Osteoblast (primary cell): ENCODE results near the gene REV3L. TPM values are rescaled to one million over a fixed set of nuclear protein-coding genes. Genes with fewer than 3 reads are reported as not detected.

Source experiments
- DNase-seq: peaks from one replicate; pipeline ENCODE4 v3.0.0; 2011; ENCODE audit warnings: low spot score, mixed read lengths; ENCODE audit not compliant: insufficient read length; ENCODE audit errors: missing footprints
- H2AFZ ChIP-seq: 2 replicates; pipeline ENCODE4 v1.6.0; 2011; ENCODE audit warnings: mild to moderate bottlenecking, low read length
- H3K27ac ChIP-seq: 2 replicates; pipeline ENCODE4 v1.5.1; 2011; ENCODE audit warnings: mild to moderate bottlenecking, low read depth, low read length, moderate library complexity
- H3K27me3 ChIP-seq: 2 replicates; pipeline ENCODE4 v1.6.0; 2012; ENCODE audit warnings: mild to moderate bottlenecking, control low read depth, inconsistent platforms, low read length, moderate library complexity; ENCODE audit not compliant: insufficient read depth
- H3K36me3 ChIP-seq: 2 replicates; pipeline ENCODE4 v1.5.1; 2011; ENCODE audit warnings: mild to moderate bottlenecking, low read length, control low read depth, moderate library complexity; ENCODE audit not compliant: insufficient read depth
- H3K4me1 ChIP-seq: 2 replicates; pipeline ENCODE4 v1.5.1; 2011; ENCODE audit warnings: mild to moderate bottlenecking, low read length, control low read depth, moderate library complexity; ENCODE audit not compliant: insufficient read depth
- H3K4me2 ChIP-seq: 2 replicates; pipeline ENCODE4 v1.6.0; 2011; ENCODE audit warnings: mild to moderate bottlenecking, low read length; ENCODE audit not compliant: insufficient read depth
- H3K4me3 ChIP-seq: fragments of 200-600 bp; sonication (generic); 3 replicates; pipeline ENCODE4 v1.5.1; 2012; ENCODE audit warnings: mild to moderate bottlenecking, low read length, inconsistent platforms; ENCODE audit not compliant: insufficient read depth
- H3K79me2 ChIP-seq: 2 replicates; pipeline ENCODE4 v1.6.0; 2012; ENCODE audit warnings: mild to moderate bottlenecking, low read length, control low read depth, inconsistent platforms; ENCODE audit not compliant: insufficient read depth
- H3K9me3 ChIP-seq: 2 replicates; pipeline ENCODE4 v1.5.1; 2011; ENCODE audit warnings: low read depth, low read length, control low read depth
- H4K20me1 ChIP-seq: 2 replicates; pipeline ENCODE4 v1.6.0; 2012; ENCODE audit warnings: mild to moderate bottlenecking, low read length, control low read depth; ENCODE audit not compliant: insufficient read depth
- CTCF ChIP-seq: IDR thresholded peaks from 2 replicates; pipeline ENCODE4 v1.5.1; 2011; ENCODE audit warnings: mild to moderate bottlenecking, low read depth, low read length, moderate library complexity; ENCODE audit errors: extremely low read depth
- total RNA-seq: library from RNA; depleted of rRNA; stranded (reverse); fragments of >200 nt; gene quantifications from 2 replicates; pipeline ENCODE4 v1.2.3, GENCODE V29; 2012

The REV3L gene
- total RNA-seq, 1 donor = 42.0 TPM

GRCh38 chr6:111428811-111429210, 54.2 kb downstream of the REV3L start:
- H3K4me3 ChIP-seq = no peak overlapping the region
- TF ChIP-seq CTCF = no peak
- H3K79me2 ChIP-seq = peaks cover 87% of the 10 kb centered on the region
- H3K4me1 ChIP-seq = peaks cover 35% of the 10 kb centered on the region
- H4K20me1 ChIP-seq = peaks cover 7% of the 10 kb centered on the region
- H3K36me3 ChIP-seq = no peaks in the 10 kb centered on the region
- H3K27me3 ChIP-seq = no peaks in the 10 kb centered on the region
- no peak overlapping the region for H3K27ac ChIP-seq
- H2AFZ ChIP-seq = no peak overlapping the region
- no peaks in the 10 kb centered on the region for H3K9me3 ChIP-seq
- no peak for DNase-seq
- H3K4me2 ChIP-seq = no peak overlapping the region

- no peak for TF ChIP-seq CTCF
- H3K27me3 ChIP-seq = no peaks in the 10 kb centered on the region
- no peaks in the 10 kb centered on the region for H3K9me3 ChIP-seq
- H3K4me1 ChIP-seq = peaks cover 45% of the 10 kb centered on the region
- H3K27ac ChIP-seq = peak overlapping the region; percentile 36
- H3K79me2 ChIP-seq = peaks cover 85% of the 10 kb centered on the region
- peak overlapping the region; percentile 19 for H3K4me3 ChIP-seq
- peaks cover 7% of the 10 kb centered on the region for H4K20me1 ChIP-seq
- DNase-seq = peak; percentile 88
- peak overlapping the region; percentile 58 for H3K4me2 ChIP-seq
- no peaks in the 10 kb centered on the region for H3K36me3 ChIP-seq
- no peak overlapping the region for H2AFZ ChIP-seq
Measured at GRCh38 chr6:111427341-111428116, 55.5 kb downstream of the REV3L start.

GRCh38 chr6:111423960-111424846, 58.8 kb downstream of the REV3L start:
- no peak for TF ChIP-seq CTCF
- peak overlapping the region; percentile 2 for H3K4me3 ChIP-seq
- peak overlapping the region; percentile 31 for H3K27ac ChIP-seq
- peaks cover 50% of the 10 kb centered on the region for H3K4me1 ChIP-seq
- H3K36me3 ChIP-seq = no peaks in the 10 kb centered on the region
- H4K20me1 ChIP-seq = peaks cover 10% of the 10 kb centered on the region
- H3K27me3 ChIP-seq = no peaks in the 10 kb centered on the region
- DNase-seq = peak; percentile 53
- no peaks in the 10 kb centered on the region for H3K9me3 ChIP-seq
- no peak overlapping the region for H2AFZ ChIP-seq
- peaks cover 84% of the 10 kb centered on the region for H3K79me2 ChIP-seq
- H3K4me2 ChIP-seq = peak overlapping the region; percentile 72

- no peaks in the 10 kb centered on the region for H3K9me3 ChIP-seq
- H3K27ac ChIP-seq = peak overlapping the region; percentile 31
- H4K20me1 ChIP-seq = peaks cover 10% of the 10 kb centered on the region
- no peaks in the 10 kb centered on the region for H3K27me3 ChIP-seq
- no peak overlapping the region for H2AFZ ChIP-seq
- TF ChIP-seq CTCF = no peak
- peak overlapping the region; percentile 72 for H3K4me2 ChIP-seq
- peaks cover 82% of the 10 kb centered on the region for H3K79me2 ChIP-seq
- peaks cover 59% of the 10 kb centered on the region for H3K4me1 ChIP-seq
- H3K4me3 ChIP-seq = no peak overlapping the region
- H3K36me3 ChIP-seq = no peaks in the 10 kb centered on the region
- no peak for DNase-seq
Measured at GRCh38 chr6:111423055-111423633, 59.9 kb downstream of the REV3L start.
